Stimulated activated CD8-positive, alpha-beta memory T cell treated with anti-CD3 and anti-CD28 coated beads, Interleukin-15, amount 100 ng/mL, for 48 hours (primary cell): ENCODE measurements around the gene CPNE5.

Experiments used
- DNase-seq, 2 donors: peaks; one replicate each; pipeline ENCODE4 v3.0.0-alpha.2; 2020; ENCODE audit warnings: low read depth in 2 of 2

The CPNE5 gene

GRCh38 chr6:36700071-36700812, 139.0 kb downstream of the CPNE5 start:
- DNase-seq: no peak

- DNase-seq: no peak
Observed at GRCh38 chr6:36699348-36699747, 139.9 kb downstream of the CPNE5 start.

- DNase-seq: no peak
Observed at GRCh38 chr6:36698871-36699271, 140.4 kb downstream of the CPNE5 start.

GRCh38 chr6:36698196-36698595, 141.0 kb downstream of the CPNE5 start:
- no peak for DNase-seq

GRCh38 chr6:36697481-36697903, 141.8 kb downstream of the CPNE5 start, which contains the start of gene RAB44:
TSS of gene RAB44 (plus strand) at chr6:36697826. CDS start at chr6:36704236, 6,410 bp downstream.
- no peak for DNase-seq

GRCh38 chr6:36695414-36695813, 143.8 kb downstream of the CPNE5 start:
- no peak for DNase-seq

GRCh38 chr6:36694616-36695015, 144.6 kb downstream of the CPNE5 start:
- DNase-seq: no peak

GRCh38 chr6:36692861-36693702, 146.2 kb downstream of the CPNE5 start:
- no peak for DNase-seq

- DNase-seq: no peak
Observed at GRCh38 chr6:36692220-36692619, 147.0 kb downstream of the CPNE5 start.

GRCh38 chr6:36691612-36692011, 147.6 kb downstream of the CPNE5 start:
- DNase-seq: no peak

GRCh38 chr6:36691011-36691410, 148.2 kb downstream of the CPNE5 start:
- DNase-seq: no peak
